HEK293T (cell line): ENCODE data around the gene PDE2A.

Source experiments
- ARNT ChIP-seq: fragments of 450-650 bp; IDR thresholded peaks from 2 replicates; pipeline ENCODE4 v1.6.1; 2017; ENCODE audit warnings: mild to moderate bottlenecking
- ELF4 ChIP-seq: fragments of 450-650 bp; IDR thresholded peaks from 2 replicates; pipeline ENCODE4 v1.6.1; 2017; ENCODE audit warnings: antibody characterized with exemption
- SP1 ChIP-seq: fragments of 450-650 bp; IDR thresholded peaks from 2 replicates; pipeline ENCODE4 v1.6.1; 2017
- ZNF384 ChIP-seq: fragments of 450-650 bp; IDR thresholded peaks from 2 replicates; pipeline ENCODE4 v1.6.1; 2016

- TF ChIP-seq ELF4 (no peak), ZNF384 (no peak), SP1 (no peak), ARNT (no peak)
Measured at GRCh38 chr11:72627594-72628281, 46.5 kb downstream of the PDE2A start.
